WI38 (cell line): ENCODE results near the gene SARM1.
"Not testable (repeated sequence)": the region's sequence is repeated elsewhere in the genome, so short reads cannot be mapped to it uniquely, and the experiment has no call there.

Experiments
- H3K4me3 ChIP-seq: 2 replicates; pipeline ENCODE4 v1.5.1; 2011; ENCODE audit warnings: low read depth, mild to moderate bottlenecking, control low read depth, low read length
- TF ChIP-seq, protein P1 (sequence below): IDR thresholded peaks from 2 replicates; pipeline ENCODE4 v1.5.1; 2012; ENCODE audit warnings: low read depth, mild to moderate bottlenecking, control low read depth, low read length

SARM1 gene

DNA sequence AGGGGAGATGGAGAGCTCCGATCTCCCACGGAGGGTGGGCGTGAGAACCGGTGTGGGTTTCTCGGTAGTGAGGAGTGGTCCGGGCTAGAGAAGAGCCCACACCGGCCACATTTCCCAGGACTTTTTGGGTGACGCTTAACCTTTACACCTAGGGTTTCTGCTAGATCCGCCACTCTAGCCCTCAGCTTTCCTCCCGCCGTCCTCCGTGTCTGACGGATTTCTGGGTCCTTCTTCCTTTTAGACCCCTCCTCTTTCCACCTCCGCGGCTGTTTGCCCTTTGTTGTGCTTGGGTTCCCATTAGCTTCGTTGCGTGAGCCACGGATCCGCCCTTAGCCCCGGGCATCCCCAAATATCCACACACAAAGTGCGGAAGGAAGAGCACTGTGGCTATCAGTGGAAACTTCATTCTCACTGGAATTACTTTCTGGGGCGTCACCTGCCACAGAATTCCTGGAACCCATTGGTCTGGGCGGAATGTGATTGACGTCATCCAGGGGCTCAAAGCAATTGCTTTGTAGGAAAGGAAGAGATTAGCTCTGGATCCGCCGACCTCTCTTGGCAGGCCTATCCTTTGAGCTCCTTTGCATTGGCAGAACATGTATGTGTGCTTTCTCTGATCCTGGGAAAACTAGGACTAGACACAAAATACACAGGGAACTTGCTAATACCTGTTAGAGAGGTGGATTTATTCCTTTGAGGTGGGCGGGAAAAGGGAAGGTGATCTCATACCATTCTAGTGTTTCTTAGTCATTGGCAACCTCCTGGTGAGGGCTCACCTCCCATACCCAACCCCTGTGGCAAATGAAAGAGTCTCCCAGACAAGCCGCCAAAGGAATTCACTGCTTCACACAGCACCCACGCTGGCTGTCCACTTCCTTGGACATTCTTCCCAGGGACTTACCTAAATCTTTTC lies 35.3 kb upstream of the SARM1 start:
- TF ChIP-seq, protein P1, sequence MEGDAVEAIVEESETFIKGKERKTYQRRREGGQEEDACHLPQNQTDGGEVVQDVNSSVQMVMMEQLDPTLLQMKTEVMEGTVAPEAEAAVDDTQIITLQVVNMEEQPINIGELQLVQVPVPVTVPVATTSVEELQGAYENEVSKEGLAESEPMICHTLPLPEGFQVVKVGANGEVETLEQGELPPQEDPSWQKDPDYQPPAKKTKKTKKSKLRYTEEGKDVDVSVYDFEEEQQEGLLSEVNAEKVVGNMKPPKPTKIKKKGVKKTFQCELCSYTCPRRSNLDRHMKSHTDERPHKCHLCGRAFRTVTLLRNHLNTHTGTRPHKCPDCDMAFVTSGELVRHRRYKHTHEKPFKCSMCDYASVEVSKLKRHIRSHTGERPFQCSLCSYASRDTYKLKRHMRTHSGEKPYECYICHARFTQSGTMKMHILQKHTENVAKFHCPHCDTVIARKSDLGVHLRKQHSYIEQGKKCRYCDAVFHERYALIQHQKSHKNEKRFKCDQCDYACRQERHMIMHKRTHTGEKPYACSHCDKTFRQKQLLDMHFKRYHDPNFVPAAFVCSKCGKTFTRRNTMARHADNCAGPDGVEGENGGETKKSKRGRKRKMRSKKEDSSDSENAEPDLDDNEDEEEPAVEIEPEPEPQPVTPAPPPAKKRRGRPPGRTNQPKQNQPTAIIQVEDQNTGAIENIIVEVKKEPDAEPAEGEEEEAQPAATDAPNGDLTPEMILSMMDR, result no peak
- H3K4me3 ChIP-seq, result peak overlapping the region; percentile 99

DNA sequence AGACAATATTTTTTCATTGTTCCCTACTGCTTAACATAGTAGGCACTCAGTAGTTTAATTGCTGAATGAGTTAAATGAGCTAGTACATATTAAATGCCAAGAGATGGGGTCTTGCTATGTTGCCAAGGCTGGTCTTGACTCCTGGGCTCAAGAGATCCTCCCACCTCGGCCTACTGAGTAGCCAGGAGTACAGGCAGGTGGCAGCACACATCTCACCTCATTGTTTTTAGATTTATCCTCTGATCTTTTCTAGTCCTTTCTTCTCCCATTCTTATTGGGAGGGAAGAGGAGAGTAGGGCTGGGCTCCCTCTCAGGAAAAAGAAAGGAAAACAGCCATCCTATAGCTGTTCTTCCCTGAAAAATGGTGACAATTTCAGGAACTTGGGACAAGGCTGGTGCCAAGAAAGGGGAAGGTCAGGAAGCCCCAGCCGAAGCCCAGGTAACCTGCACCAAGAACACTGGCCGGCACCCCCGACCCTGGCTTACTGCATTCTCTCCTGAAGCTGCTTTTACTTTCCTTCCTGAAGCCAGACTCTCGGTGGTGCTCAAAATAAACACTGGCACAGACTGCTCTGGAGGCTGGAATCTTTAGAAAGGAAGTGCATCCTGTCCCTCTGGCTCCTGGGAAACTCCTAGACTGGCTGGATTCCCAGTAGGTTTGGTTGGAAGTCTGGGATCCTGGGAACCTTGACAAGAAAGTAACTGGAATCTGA lies 33.3 kb upstream of the SARM1 start:
- TF ChIP-seq, protein P1, result no peak
- peak overlapping the region; percentile 35 for H3K4me3 ChIP-seq

DNA sequence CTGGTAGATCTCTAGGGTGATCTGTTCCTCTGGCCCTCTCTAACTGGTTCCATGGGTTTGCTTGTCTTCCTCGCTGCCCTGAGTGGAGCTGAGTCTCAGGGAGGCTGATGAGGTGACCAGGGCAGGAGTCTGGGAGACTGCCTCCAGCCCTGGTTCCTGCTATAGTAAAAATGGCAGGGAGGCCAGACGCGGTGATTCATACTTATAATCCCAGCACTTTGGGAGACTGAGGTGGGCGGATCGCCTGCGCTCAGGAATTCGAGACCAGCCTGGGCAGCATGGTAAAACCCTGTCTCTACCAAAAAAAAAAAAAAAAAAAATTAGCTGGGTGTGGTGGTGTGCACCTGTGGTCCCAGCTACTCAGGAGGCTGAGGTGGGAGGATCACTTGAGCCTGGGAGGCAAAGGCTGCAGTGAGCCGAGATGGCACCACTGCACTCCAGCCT lies 32.7 kb upstream of the SARM1 start:
- H3K4me3 ChIP-seq, result not testable (repeated sequence)

DNA sequence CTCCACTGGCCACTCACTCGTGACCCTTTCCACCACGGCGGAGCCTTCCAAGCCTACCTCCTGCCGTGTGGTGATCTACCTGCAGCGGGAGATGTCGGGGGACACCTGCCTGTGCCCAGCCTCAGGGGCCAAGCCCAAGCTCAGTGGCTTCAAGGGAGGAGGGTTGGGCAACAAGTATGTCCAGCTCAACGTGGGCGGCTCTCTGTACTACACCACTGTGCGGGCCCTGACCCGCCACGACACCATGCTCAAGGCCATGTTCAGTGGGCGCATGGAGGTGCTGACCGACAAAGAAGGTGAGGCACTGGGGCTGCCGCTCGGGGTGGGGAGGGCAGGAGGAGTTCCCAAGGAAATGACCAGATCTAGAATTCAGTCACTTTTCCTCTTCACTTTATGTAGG lies 32.1 kb upstream of the SARM1 start:
- H3K4me3 ChIP-seq, result no peak overlapping the region
- TF ChIP-seq, protein P1, result no peak

DNA sequence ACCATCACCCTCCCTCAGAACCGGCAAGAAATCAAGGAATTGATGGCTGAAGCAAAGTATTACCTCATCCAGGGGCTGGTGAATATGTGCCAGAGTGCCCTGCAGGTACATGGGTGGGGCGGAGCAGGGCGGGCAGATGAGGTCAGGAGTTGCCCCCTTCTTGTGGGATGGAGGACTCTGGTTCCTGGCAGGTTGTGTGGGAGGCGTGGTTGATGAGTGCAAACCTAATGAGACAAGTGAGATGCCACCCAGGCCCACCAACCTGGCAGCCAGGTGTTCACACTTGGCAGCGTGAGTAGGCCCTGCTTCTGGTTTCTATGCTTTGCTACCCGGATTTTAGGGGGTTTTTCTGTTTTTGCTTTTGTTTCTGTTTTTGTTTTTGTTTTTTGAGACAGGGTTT lies 31.1 kb upstream of the SARM1 start:
- H3K4me3 ChIP-seq, result no peak overlapping the region
- TF ChIP-seq, protein P1, result no peak

DNA sequence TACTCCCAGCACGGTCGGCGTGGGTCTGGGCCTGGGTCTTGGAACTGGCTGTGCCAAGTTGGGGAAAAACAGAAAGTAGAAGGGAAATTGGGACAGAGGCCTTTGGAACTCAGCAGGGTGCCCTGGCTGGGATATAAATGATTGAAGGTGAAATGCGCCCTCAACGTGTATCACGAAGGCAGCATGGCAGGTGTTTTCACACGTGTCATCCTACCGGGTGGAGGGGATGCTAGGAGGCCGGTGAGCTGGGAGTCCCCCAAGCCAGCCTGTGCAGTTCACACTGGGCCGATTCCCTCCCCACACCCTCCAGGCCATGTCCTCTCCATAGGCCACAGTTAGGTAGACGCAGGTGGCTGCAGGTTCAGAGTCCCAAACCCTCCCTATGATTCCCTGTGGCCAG lies 30.0 kb upstream of the SARM1 start:
- no peak overlapping the region for H3K4me3 ChIP-seq
- TF ChIP-seq, protein P1, result no peak

DNA sequence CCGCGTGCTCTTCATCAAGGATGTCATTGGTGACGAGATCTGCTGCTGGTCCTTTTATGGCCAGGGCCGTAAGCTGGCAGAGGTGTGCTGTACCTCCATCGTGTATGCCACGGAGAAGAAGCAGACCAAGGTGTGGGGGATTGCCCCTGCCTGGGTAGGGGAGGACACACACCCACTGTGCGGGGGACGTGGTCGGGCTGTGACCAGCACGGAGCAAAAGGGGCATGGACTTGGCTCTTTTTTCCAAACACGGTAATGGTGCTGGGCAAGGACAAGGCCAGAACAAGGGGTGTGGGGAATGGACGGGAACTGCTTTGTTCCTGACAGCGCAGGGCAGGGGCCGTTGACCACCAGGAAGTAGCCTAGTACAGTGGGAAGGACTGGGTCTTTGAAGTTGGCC lies 29.2 kb upstream of the SARM1 start:
- TF ChIP-seq, protein P1, result no peak
- no peak overlapping the region for H3K4me3 ChIP-seq
